GDM1 (cell line): ENCODE results near the gene ITGB1BP1.
"Not testable (repeated sequence)": the region's sequence is repeated elsewhere in the genome, so short reads cannot be mapped to it uniquely, and the experiment has no call there.

ENCODE experiments used
- DNase-seq: peaks from one replicate; lab custom pipeline; 2025; lab: John Stamatoyannopoulos, UW

The ITGB1BP1 gene

GRCh38 chr2:9400268-9401058 is 22.9 kb downstream of the ITGB1BP1 start:
- DNase-seq = no peak

GRCh38 chr2:9398881-9399780 is 24.2 kb downstream of the ITGB1BP1 start:
- no peak for DNase-seq

- DNase-seq = not testable (repeated sequence)
Measured at GRCh38 chr2:9398251-9398650, 25.1 kb downstream of the ITGB1BP1 start.

GRCh38 chr2:9397201-9397600 is 26.1 kb downstream of the ITGB1BP1 start:
- DNase-seq = no peak

- DNase-seq = no peak
Measured at GRCh38 chr2:9394816-9395215, 28.5 kb downstream of the ITGB1BP1 start.

GRCh38 chr2:9392898-9393765 is 30.2 kb downstream of the ITGB1BP1 start:
- DNase-seq = no peak

GRCh38 chr2:9391961-9392720 is 31.2 kb downstream of the ITGB1BP1 start:
- no peak for DNase-seq

- DNase-seq = no peak
Measured at GRCh38 chr2:9390991-9391390, 32.3 kb downstream of the ITGB1BP1 start.

GRCh38 chr2:9390151-9390850 is 33.0 kb downstream of the ITGB1BP1 start:
- no peak for DNase-seq

GRCh38 chr2:9388950-9389911 is 34.1 kb downstream of the ITGB1BP1 start:
- no peak for DNase-seq

- DNase-seq = no peak
Measured at GRCh38 chr2:9388199-9388681, 35.1 kb downstream of the ITGB1BP1 start.

- DNase-seq = no peak
Measured at GRCh38 chr2:9385841-9386240, 37.5 kb downstream of the ITGB1BP1 start.

GRCh38 chr2:9384521-9384920 is 38.8 kb downstream of the ITGB1BP1 start:
- DNase-seq = no peak

- DNase-seq = no peak
Measured at GRCh38 chr2:9382604-9383235, 40.6 kb downstream of the ITGB1BP1 start.

- DNase-seq = no peak
Measured at GRCh38 chr2:9380702-9381628, 42.4 kb downstream of the ITGB1BP1 start.

GRCh38 chr2:9379391-9379755 is 44.0 kb downstream of the ITGB1BP1 start:
- no peak for DNase-seq

- DNase-seq = no peak
Measured at GRCh38 chr2:9378433-9379390, 44.6 kb downstream of the ITGB1BP1 start.
